Astrocyte (in vitro differentiated cells and primary cell): Measurements from ENCODE around the gene ARHGAP6.

Experiments used
- EZH2 ChIP-seq: IDR thresholded peaks from 2 replicates; pipeline ENCODE4 v1.6.1; 2012; ENCODE audit warnings: mild to moderate bottlenecking, low read length, inconsistent platforms; ENCODE audit not compliant: insufficient read depth
- TF ChIP-seq, protein P1 (sequence below): IDR thresholded peaks from 2 replicates; pipeline ENCODE4 v1.5.1; 2011; ENCODE audit warnings: low read depth, mild to moderate bottlenecking, inconsistent platforms, low read length, moderate library complexity; ENCODE audit not compliant: insufficient read depth

DNA sequence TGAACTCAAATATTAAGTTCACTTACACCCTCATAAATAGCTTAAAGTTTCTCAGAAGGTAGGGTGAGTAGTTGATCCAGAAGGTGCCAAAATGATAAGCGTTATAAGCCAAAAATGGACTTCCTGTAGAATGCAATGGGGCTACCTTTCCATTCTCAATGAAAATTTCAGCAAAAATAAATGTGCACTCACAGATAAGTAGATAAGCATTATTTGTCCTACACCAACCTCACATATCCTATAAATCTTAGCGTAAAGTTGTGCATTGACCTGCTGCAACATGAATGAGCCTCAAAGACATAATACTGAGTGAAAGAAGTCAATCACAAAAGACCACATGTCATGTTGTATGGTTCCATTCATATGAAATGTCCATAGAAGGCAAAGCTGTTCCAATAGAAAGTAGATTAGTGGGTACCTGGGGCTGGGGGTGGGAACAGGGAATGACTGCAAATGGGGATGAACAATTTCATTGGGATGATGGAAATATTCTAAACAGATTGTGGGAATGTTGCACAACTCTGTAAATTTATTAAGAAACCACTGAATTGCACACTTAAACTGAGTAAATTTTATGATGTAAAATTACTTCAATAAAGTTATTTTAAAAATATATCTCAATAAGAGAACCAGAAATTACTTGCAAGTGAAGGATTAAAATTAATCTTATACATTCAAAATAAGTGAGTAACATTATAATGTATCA lies 271.6 kb downstream of the ARHGAP6 start:
- TF ChIP-seq, protein P1, sequence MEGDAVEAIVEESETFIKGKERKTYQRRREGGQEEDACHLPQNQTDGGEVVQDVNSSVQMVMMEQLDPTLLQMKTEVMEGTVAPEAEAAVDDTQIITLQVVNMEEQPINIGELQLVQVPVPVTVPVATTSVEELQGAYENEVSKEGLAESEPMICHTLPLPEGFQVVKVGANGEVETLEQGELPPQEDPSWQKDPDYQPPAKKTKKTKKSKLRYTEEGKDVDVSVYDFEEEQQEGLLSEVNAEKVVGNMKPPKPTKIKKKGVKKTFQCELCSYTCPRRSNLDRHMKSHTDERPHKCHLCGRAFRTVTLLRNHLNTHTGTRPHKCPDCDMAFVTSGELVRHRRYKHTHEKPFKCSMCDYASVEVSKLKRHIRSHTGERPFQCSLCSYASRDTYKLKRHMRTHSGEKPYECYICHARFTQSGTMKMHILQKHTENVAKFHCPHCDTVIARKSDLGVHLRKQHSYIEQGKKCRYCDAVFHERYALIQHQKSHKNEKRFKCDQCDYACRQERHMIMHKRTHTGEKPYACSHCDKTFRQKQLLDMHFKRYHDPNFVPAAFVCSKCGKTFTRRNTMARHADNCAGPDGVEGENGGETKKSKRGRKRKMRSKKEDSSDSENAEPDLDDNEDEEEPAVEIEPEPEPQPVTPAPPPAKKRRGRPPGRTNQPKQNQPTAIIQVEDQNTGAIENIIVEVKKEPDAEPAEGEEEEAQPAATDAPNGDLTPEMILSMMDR: no peak
- no peak for TF ChIP-seq EZH2
